ENCODE measurements around the gene ATP1A1.

Gene ATP1A1

GRCh38 chr1:116445534-116445933 is 72.5 kb downstream of the ATP1A1 start:
- no peak for DNase-seq

- DNase-seq = no peak
Measured at GRCh38 chr1:116446686-116447085, 73.6 kb downstream of the ATP1A1 start.

- no peak for DNase-seq
Measured at GRCh38 chr1:116448785-116449385, 75.8 kb downstream of the ATP1A1 start.

GRCh38 chr1:116449578-116449977 is 76.5 kb downstream of the ATP1A1 start:
- no peak for DNase-seq

GRCh38 chr1:116451702-116452101 is 78.7 kb downstream of the ATP1A1 start:
- no peak for DNase-seq

- DNase-seq = no peak
Measured at GRCh38 chr1:116453481-116453880, 80.4 kb downstream of the ATP1A1 start.

GRCh38 chr1:116453906-116454305 is 80.9 kb downstream of the ATP1A1 start:
- no peak for DNase-seq
